ENCODE data around the gene PROKR1. TPM values are rescaled to one million over a fixed set of nuclear protein-coding genes. Genes with fewer than 3 reads are reported as not detected.

Gene PROKR1
- total RNA-seq, 1 donor from 2014 or later: not detected

GRCh38 chr2:68695971-68696370 is 52.6 kb downstream of the PROKR1 start:
- DNase-seq (ENCODE audit: low read depth): no peak

- no peak for DNase-seq (ENCODE audit: low read depth)
Observed at GRCh38 chr2:68696554-68696953, 53.2 kb downstream of the PROKR1 start.

GRCh38 chr2:68698567-68699377 is 55.4 kb downstream of the PROKR1 start:
- DNase-seq (ENCODE audit: low read depth): no peak

GRCh38 chr2:68700560-68700959 is 57.2 kb downstream of the PROKR1 start:
- DNase-seq (ENCODE audit: low read depth): no peak

- DNase-seq (ENCODE audit: low read depth): peak; percentile 30
Observed at GRCh38 chr2:68706637-68707036, 63.3 kb downstream of the PROKR1 start.

Other genes starting within 250 kb of the PROKR1 start
- gene FBXO48, start 176.3 kb upstream of the PROKR1 start, total RNA-seq: 0.83 and 1.0 TPM in 2 replicates
- gene APLF, start 176.0 kb upstream of the PROKR1 start, total RNA-seq: 5.3 and 5.4 TPM in 2 replicates
- gene ARHGAP25, start 91.2 kb downstream of the PROKR1 start, total RNA-seq: not detected in 2 replicates
- gene BMP10, start 227.8 kb downstream of the PROKR1 start, total RNA-seq: 0.11 TPM in 1 of 2 replicates, not detected in the other

Data from myocyte (in vitro differentiated cells).